GM23338 (cell line): Measurements from ENCODE around the gene HEYL. TPM values are rescaled to one million over a fixed set of nuclear protein-coding genes. Genes with fewer than 3 reads are reported as not detected.

Experiments
- ATAC-seq: fragments of 200-7000 bp; cut with Tn5 transposase; 3 replicates; pipeline ENCODE4 v1.9.1; 2020
- DNase-seq: peaks from one replicate; pipeline ENCODE4 v3.0.0-alpha.2; 2015; ENCODE audit warnings: low spot score
- H2AFZ ChIP-seq: fragments of 200-600 bp; sonication (generic); 2 replicates; pipeline ENCODE4 v1.8.0; 2016; ENCODE audit warnings: antibody characterized with exemption, mild to moderate bottlenecking, moderate library complexity
- H3F3A ChIP-seq: fragments of 200-600 bp; sonication (generic); replicated peaks from 2 replicates; pipeline ENCODE4 v1.8.0; 2017; ENCODE audit warnings: antibody characterized with exemption, mixed run types, low read depth
- H3K27ac ChIP-seq: fragments of 200-600 bp; sonication (generic); 2 replicates; pipeline ENCODE4 v1.6.1; 2016; ENCODE audit warnings: low read depth
- H3K27me3 ChIP-seq: fragments of 200-600 bp; sonication (generic); 2 replicates; pipeline ENCODE4 v1.8.0; 2016; ENCODE audit warnings: mild to moderate bottlenecking, mixed run types, moderate library complexity; ENCODE audit not compliant: insufficient read depth
- H3K36me3 ChIP-seq: fragments of 200-600 bp; sonication (generic); 2 replicates; pipeline ENCODE4 v1.8.0; 2016; ENCODE audit warnings: mild to moderate bottlenecking; ENCODE audit not compliant: insufficient read depth
- H3K4me1 ChIP-seq: fragments of 200-600 bp; sonication (generic); 2 replicates; pipeline ENCODE4 v1.8.0; 2016; ENCODE audit warnings: mild to moderate bottlenecking, moderate library complexity; ENCODE audit not compliant: insufficient read depth
- H3K4me2 ChIP-seq: fragments of 200-600 bp; sonication (generic); 2 replicates; pipeline ENCODE4 v1.7.1; 2017; ENCODE audit warnings: mixed run types
- H3K4me3 ChIP-seq: fragments of 200-600 bp; sonication (generic); 2 replicates; pipeline ENCODE4 v1.6.1; 2016; ENCODE audit warnings: mixed run types
- H3K79me2 ChIP-seq: fragments of 200-600 bp; sonication (generic); replicated peaks from 2 replicates; pipeline ENCODE4 v1.8.0; 2017; ENCODE audit warnings: mild to moderate bottlenecking; ENCODE audit not compliant: insufficient read depth
- H3K9me2 ChIP-seq: fragments of 200-600 bp; sonication (generic); 2 replicates; pipeline ENCODE4 v1.8.0; 2017; ENCODE audit not compliant: insufficient read depth
- H4K20me1 ChIP-seq: fragments of 200-600 bp; sonication (generic); replicated peaks from 2 replicates; pipeline ENCODE4 v1.8.0; 2017; ENCODE audit warnings: mild to moderate bottlenecking; ENCODE audit not compliant: insufficient read depth
- H3K27ac Mint-ChIP-seq: 2 replicates; pipeline ENCODE4 v1.8.0; 2020; ENCODE audit warnings: inconsistent platforms, mild to moderate bottlenecking, moderate library complexity, mixed read lengths
- H3K27me3 Mint-ChIP-seq: 3 replicates; pipeline ENCODE4 v1.8.0; 2022; ENCODE audit warnings: low read depth, mild to moderate bottlenecking, moderate library complexity, mixed read lengths, inconsistent platforms; ENCODE audit not compliant: insufficient read depth, poor library complexity
- H3K36me3 Mint-ChIP-seq: 3 replicates; pipeline ENCODE4 v1.8.0; 2021; ENCODE audit warnings: low read depth, mild to moderate bottlenecking, inconsistent platforms, moderate library complexity, mixed read lengths
- H3K4me1 Mint-ChIP-seq: 3 replicates; pipeline ENCODE4 v1.8.0; 2020; ENCODE audit warnings: mild to moderate bottlenecking, inconsistent platforms, mixed read lengths
- H3K4me3 Mint-ChIP-seq: 3 replicates; pipeline ENCODE4 v1.8.0; 2021; ENCODE audit warnings: moderate library complexity, mild to moderate bottlenecking, inconsistent platforms, mixed read lengths
- H3K9me3 Mint-ChIP-seq: 3 replicates; pipeline ENCODE4 v1.8.0; 2020; ENCODE audit warnings: moderate library complexity, mild to moderate bottlenecking, inconsistent platforms, mixed read lengths
- CREB1 ChIP-seq: fragments of 250-450 bp; sonication (Bioruptor Pico); IDR thresholded peaks from 2 replicates; pipeline ENCODE4 v1.5.0; 2020; ENCODE audit warnings: low read depth, mild to moderate bottlenecking, moderate library complexity
- EZH2 ChIP-seq: fragments of 200-600 bp; sonication (generic); IDR thresholded peaks from one replicate; pipeline ENCODE4 v1.8.0; 2017; ENCODE audit warnings: antibody characterized with exemption, mild to moderate bottlenecking, low read depth; ENCODE audit not compliant: unreplicated experiment
- JUNB ChIP-seq: IDR thresholded peaks from one replicate; pipeline ENCODE4 v1.6.1; 2016; ENCODE audit warnings: antibody characterized with exemption; ENCODE audit not compliant: unreplicated experiment
- NANOG ChIP-seq: IDR thresholded peaks from 2 replicates; pipeline ENCODE4 v1.6.1; 2016; ENCODE audit warnings: antibody characterized with exemption, borderline replicate concordance
- POLR2AphosphoS5 ChIP-seq: IDR thresholded peaks from 2 replicates; pipeline ENCODE4 v1.6.1; 2016; ENCODE audit warnings: antibody characterized with exemption, low read depth
- STAT1 ChIP-seq: IDR thresholded peaks from one replicate; pipeline ENCODE4 v1.6.1; 2016; ENCODE audit warnings: antibody characterized with exemption; ENCODE audit not compliant: unreplicated experiment
- ZNF114 ChIP-seq: fragments of 250-450 bp; sonication (Bioruptor Pico); IDR thresholded peaks from 2 replicates; pipeline ENCODE4 v1.5.0; 2020; ENCODE audit warnings: mild to moderate bottlenecking, moderate library complexity
- ZNF331 ChIP-seq: fragments of 250-450 bp; sonication (Bioruptor Pico); IDR thresholded peaks from 2 replicates; pipeline ENCODE4 v1.5.0; 2020; ENCODE audit warnings: low read depth, mild to moderate bottlenecking, moderate library complexity
- polyA plus RNA-seq: library from polyadenylated mRNA; unstranded; fragments of >200 nt; fragmentation: Nextera tagmentation; extraction: Ambion mirVana; gene quantifications from 2 replicates; pipeline ENCODE4 v1.2.1, GENCODE V29; 2016
- total RNA-seq: library from RNA; depleted of rRNA; stranded (reverse); fragments of >200 nt; shearing (Covaris generic); gene quantifications from 2 replicates; pipeline ENCODE4 v1.2.3, GENCODE V29; 2014
- TF ChIP-seq, protein P1 (sequence below): fragments of 250-450 bp; sonication (Bioruptor Pico); IDR thresholded peaks from 2 replicates; pipeline ENCODE4 v1.5.0; 2020; ENCODE audit warnings: mild to moderate bottlenecking, moderate library complexity
- TF ChIP-seq, protein P2 (sequence below), 2 experiments: fragments of 200-600 bp in 1 of 2; sonication (generic) in 1 of 2; conservative IDR thresholded peaks; 2 replicates each; pipeline versions ENCODE4 v1.5.1 to v1.6.1; 2016 to 2017; ENCODE audit warnings: antibody characterized with exemption in 2 of 2, low read depth in 2 of 2, mild to moderate bottlenecking in 2 of 2, moderate library complexity in 1 of 2
- TF ChIP-seq, protein P3 (sequence below): IDR thresholded peaks from one replicate; pipeline ENCODE4 v1.6.1; 2018; ENCODE audit warnings: antibody characterized with exemption; ENCODE audit not compliant: unreplicated experiment

Gene HEYL
- total and polyA plus RNA-seq, 2 experiments from 2014 or later = 1.6 to 4.5 TPM

DNA sequence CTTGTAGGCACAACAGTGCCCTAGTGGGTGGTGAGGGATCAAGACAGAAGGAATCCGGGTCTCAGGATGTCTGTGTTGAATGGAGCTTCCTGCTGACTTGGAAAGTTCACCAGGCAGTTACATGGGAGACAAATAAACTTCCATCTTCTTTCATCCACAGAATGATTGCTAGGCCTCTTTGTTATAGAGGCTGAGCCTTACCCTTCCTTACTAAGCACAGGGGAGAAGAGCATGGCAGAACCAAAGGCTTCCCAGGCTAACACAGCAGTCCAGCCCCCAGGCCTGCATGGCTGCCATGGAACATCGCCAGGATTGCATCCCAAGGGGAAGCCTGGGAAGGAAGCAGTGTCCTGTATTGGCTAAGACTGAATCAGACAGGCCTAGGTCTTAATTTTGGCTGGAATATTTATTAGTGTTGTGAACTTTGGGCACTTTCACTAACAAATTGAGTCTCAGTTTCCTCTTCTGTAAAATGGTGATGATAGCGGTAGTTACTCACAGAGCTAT is 18.7 kb downstream of the HEYL start (continued):
- TF ChIP-seq, protein P1, sequence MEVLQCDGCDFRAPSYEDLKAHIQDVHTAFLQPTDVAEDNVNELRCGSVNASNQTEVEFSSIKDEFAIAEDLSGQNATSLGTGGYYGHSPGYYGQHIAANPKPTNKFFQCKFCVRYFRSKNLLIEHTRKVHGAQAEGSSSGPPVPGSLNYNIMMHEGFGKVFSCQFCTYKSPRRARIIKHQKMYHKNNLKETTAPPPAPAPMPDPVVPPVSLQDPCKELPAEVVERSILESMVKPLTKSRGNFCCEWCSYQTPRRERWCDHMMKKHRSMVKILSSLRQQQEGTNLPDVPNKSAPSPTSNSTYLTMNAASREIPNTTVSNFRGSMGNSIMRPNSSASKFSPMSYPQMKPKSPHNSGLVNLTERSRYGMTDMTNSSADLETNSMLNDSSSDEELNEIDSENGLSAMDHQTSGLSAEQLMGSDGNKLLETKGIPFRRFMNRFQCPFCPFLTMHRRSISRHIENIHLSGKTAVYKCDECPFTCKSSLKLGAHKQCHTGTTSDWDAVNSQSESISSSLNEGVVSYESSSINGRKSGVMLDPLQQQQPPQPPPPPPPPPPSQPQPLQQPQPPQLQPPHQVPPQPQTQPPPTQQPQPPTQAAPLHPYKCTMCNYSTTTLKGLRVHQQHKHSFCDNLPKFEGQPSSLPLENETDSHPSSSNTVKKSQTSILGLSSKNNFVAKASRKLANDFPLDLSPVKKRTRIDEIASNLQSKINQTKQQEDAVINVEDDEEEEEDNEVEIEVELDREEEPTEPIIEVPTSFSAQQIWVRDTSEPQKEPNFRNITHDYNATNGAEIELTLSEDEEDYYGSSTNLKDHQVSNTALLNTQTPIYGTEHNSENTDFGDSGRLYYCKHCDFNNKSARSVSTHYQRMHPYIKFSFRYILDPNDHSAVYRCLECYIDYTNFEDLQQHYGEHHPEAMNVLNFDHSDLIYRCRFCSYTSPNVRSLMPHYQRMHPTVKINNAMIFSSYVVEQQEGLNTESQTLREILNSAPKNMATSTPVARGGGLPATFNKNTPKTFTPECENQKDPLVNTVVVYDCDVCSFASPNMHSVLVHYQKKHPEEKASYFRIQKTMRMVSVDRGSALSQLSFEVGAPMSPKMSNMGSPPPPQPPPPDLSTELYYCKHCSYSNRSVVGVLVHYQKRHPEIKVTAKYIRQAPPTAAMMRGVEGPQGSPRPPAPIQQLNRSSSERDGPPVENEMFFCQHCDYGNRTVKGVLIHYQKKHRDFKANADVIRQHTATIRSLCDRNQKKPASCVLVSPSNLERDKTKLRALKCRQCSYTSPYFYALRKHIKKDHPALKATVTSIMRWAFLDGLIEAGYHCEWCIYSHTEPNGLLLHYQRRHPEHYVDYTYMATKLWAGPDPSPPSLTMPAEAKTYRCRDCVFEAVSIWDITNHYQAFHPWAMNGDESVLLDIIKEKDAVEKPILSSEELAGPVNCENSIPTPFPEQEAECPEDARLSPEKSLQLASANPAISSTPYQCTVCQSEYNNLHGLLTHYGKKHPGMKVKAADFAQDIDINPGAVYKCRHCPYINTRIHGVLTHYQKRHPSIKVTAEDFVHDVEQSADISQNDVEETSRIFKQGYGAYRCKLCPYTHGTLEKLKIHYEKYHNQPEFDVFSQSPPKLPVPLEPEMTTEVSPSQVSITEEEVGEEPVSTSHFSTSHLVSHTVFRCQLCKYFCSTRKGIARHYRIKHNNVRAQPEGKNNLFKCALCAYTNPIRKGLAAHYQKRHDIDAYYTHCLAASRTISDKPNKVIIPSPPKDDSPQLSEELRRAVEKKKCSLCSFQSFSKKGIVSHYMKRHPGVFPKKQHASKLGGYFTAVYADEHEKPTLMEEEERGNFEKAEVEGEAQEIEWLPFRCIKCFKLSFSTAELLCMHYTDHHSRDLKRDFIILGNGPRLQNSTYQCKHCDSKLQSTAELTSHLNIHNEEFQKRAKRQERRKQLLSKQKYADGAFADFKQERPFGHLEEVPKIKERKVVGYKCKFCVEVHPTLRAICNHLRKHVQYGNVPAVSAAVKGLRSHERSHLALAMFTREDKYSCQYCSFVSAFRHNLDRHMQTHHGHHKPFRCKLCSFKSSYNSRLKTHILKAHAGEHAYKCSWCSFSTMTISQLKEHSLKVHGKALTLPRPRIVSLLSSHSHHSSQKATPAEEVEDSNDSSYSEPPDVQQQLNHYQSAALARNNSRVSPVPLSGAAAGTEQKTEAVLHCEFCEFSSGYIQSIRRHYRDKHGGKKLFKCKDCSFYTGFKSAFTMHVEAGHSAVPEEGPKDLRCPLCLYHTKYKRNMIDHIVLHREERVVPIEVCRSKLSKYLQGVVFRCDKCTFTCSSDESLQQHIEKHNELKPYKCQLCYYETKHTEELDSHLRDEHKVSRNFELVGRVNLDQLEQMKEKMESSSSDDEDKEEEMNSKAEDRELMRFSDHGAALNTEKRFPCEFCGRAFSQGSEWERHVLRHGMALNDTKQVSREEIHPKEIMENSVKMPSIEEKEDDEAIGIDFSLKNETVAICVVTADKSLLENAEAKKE = no peak
- TF ChIP-seq ZNF331 (CRISPR knock-in tag) (no peak), EZH2 (no peak), JUNB (no peak), ZNF114 (CRISPR knock-in tag) (no peak), CREB1 (CRISPR knock-in tag) (no peak)
- TF ChIP-seq, protein P2, sequence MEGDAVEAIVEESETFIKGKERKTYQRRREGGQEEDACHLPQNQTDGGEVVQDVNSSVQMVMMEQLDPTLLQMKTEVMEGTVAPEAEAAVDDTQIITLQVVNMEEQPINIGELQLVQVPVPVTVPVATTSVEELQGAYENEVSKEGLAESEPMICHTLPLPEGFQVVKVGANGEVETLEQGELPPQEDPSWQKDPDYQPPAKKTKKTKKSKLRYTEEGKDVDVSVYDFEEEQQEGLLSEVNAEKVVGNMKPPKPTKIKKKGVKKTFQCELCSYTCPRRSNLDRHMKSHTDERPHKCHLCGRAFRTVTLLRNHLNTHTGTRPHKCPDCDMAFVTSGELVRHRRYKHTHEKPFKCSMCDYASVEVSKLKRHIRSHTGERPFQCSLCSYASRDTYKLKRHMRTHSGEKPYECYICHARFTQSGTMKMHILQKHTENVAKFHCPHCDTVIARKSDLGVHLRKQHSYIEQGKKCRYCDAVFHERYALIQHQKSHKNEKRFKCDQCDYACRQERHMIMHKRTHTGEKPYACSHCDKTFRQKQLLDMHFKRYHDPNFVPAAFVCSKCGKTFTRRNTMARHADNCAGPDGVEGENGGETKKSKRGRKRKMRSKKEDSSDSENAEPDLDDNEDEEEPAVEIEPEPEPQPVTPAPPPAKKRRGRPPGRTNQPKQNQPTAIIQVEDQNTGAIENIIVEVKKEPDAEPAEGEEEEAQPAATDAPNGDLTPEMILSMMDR (conservative IDR thresholded peaks at IDR 0.05; ENCODE audit: low read depth in 2 of 2) = no peak

DNA sequence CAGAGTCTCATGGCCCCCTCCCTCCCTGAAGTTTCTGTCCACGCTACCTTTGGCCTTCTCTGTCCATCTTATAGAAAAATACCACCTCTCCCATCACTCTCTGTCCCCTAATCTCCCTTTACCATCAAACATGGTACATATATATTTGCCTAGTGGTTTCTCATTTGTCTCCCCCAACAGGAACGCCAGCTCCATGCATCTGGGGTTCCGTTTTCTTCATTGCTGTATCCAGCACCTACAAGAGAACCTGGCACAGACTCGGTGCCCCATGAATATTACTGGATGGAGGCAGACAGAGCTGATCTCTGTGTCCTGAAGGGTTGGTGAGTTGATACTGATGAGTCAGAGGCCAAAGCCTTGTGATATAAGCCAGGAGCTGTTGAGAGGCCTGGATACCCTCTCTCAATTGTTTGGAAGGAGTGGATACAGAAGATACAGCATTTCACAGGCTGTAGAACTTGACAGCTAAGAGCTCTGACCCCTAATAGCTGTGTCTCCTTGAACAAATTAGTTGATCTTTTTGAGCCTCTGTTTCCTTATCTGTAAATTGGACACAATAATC is 21.9 kb downstream of the HEYL start:
- peaks cover 13% of the 10 kb centered on the region for H3K27me3 Mint-ChIP-seq
- Histone ChIP-seq H3K4me2 (no peak overlapping the region), H3K4me1 (no peaks in the 10 kb centered on the region; the same call in 1 of the 2 replicates), H3K9me2 (no peaks in the 10 kb centered on the region), H3K27ac (no peak overlapping the region), H3K36me3 (no peaks in the 10 kb centered on the region), H3K27me3 (no peaks in the 10 kb centered on the region), H3F3A (no peaks in the 10 kb centered on the region), H3K4me3 (no peak overlapping the region), H4K20me1 (no peaks in the 10 kb centered on the region), H2AFZ (no peak overlapping the region), H3K79me2 (no peaks in the 10 kb centered on the region)
- H3K4me3 Mint-ChIP-seq = no peak overlapping the region
- 0 out of 3 replicates have a peak, but pooled peaks cover 2% of the 10 kb centered on the region for H3K4me1 Mint-ChIP-seq
- no peaks in the 10 kb centered on the region for H3K9me3 Mint-ChIP-seq
- no peak overlapping the region for H3K27ac Mint-ChIP-seq
- no peak for ATAC-seq
- DNase-seq = no peak
- no peaks in the 10 kb centered on the region for H3K36me3 Mint-ChIP-seq
- TF ChIP-seq ZNF331 (CRISPR knock-in tag) (no peak), POLR2AphosphoS5 (no peak), CREB1 (CRISPR knock-in tag) (no peak), NANOG (no peak), STAT1 (no peak), ZNF114 (CRISPR knock-in tag) (no peak), JUNB (no peak)
- TF ChIP-seq, protein P3, sequence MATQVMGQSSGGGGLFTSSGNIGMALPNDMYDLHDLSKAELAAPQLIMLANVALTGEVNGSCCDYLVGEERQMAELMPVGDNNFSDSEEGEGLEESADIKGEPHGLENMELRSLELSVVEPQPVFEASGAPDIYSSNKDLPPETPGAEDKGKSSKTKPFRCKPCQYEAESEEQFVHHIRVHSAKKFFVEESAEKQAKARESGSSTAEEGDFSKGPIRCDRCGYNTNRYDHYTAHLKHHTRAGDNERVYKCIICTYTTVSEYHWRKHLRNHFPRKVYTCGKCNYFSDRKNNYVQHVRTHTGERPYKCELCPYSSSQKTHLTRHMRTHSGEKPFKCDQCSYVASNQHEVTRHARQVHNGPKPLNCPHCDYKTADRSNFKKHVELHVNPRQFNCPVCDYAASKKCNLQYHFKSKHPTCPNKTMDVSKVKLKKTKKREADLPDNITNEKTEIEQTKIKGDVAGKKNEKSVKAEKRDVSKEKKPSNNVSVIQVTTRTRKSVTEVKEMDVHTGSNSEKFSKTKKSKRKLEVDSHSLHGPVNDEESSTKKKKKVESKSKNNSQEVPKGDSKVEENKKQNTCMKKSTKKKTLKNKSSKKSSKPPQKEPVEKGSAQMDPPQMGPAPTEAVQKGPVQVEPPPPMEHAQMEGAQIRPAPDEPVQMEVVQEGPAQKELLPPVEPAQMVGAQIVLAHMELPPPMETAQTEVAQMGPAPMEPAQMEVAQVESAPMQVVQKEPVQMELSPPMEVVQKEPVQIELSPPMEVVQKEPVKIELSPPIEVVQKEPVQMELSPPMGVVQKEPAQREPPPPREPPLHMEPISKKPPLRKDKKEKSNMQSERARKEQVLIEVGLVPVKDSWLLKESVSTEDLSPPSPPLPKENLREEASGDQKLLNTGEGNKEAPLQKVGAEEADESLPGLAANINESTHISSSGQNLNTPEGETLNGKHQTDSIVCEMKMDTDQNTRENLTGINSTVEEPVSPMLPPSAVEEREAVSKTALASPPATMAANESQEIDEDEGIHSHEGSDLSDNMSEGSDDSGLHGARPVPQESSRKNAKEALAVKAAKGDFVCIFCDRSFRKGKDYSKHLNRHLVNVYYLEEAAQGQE = no peak
